Transverse colon (tissue), 4 donors: ENCODE results near the gene L3MBTL4. TPM values are rescaled to one million over a fixed set of nuclear protein-coding genes. Genes with fewer than 3 reads are reported as not detected.
"Not testable (repeated sequence)": the region's sequence is repeated elsewhere in the genome, so short reads cannot be mapped to it uniquely, and the experiment has no call there.

ENCODE experiments used
- DNase-seq: peaks from one replicate; pipeline ENCODE4 v3.0.0-alpha.2; 2019
- H3K27ac ChIP-seq, 4 donors: fragments of 200-600 bp; sonication (generic); 2 replicates each; pipeline ENCODE4 v1.5.1; 2016 to 2018; ENCODE audit warnings: inconsistent platforms in 4 of 4
- H3K27me3 ChIP-seq: fragments of 200-600 bp; sonication (generic); 2 replicates; pipeline ENCODE4 v1.5.1; 2017; ENCODE audit warnings: inconsistent platforms
- H3K36me3 ChIP-seq, 4 donors: fragments of 200-600 bp; sonication (generic); 2 replicates each; pipeline ENCODE4 v1.5.1; 2017 to 2019; ENCODE audit warnings: inconsistent platforms in 4 of 4
- H3K4me1 ChIP-seq, 4 donors: fragments of 200-600 bp; sonication (generic); 2 replicates each; pipeline ENCODE4 v1.5.1; 2017 to 2020; ENCODE audit warnings: inconsistent platforms in 4 of 4
- H3K4me3 ChIP-seq, 4 donors: fragments of 200-600 bp; sonication (generic); 1 replicate in 1 of 4; 2 replicates in 3 of 4; pipeline versions ENCODE4 v1.5.1 to v1.6.1; 2017 to 2019; ENCODE audit warnings: inconsistent platforms in 4 of 4
- H3K9me3 ChIP-seq, 2 donors: fragments of 200-600 bp; sonication (generic); 2 replicates each; pipeline ENCODE4 v1.5.1; 2017 to 2019; ENCODE audit warnings: inconsistent platforms in 2 of 2
- EP300 ChIP-seq: sonication (generic); formaldehyde crosslinking; IDR thresholded peaks from one replicate; pipeline ENCODE4 v1.6.1; 2017; ENCODE audit warnings: antibody characterized with exemption, low read depth
- POLR2A ChIP-seq: fragments of 450-650 bp; IDR thresholded peaks from one replicate; pipeline ENCODE4 v1.6.1; 2016; ENCODE audit warnings: antibody characterized with exemption, mild to moderate bottlenecking, moderate library complexity
- POLR2AphosphoS5 ChIP-seq, 3 donors: sonication (generic); formaldehyde crosslinking; IDR thresholded peaks; one replicate each; pipeline ENCODE4 v1.6.1; 2016; ENCODE audit warnings: antibody characterized with exemption in 3 of 3
- WGBS, 2 donors: methylation state at CpG; one replicate each; pipeline ENCODE4 v1.1.5; 2018; ENCODE audit warnings: low coverage in 1 of 2; 5-methylcytosine and 5-hydroxymethylcytosine counted together
- in situ Hi-C, 4 donors: fragments of 200-750 bp; cut with MboI; loops; one replicate each; pipeline versions ENCODE4 v1.15.0 to v1.15.1; 2017; ENCODE audit warnings: low sequenced_read_pairs in 3 of 4, low pct_ligation_motif_present in 1 of 4, low pct_unique_long_range_greater_than_20kb in 1 of 4
- intact Hi-C: fragments of 100-400 bp; cut with DNase I; formaldehyde crosslinking; loops from one replicate; pipeline ENCODE4 v1.15.1; 2023; ENCODE audit warnings: low total_unique reads
- total RNA-seq, 4 donors: library from RNA; depleted of rRNA; stranded (reverse); fragments of >200 nt; gene quantifications; one replicate each; pipeline ENCODE4 v1.1.0, GENCODE V29; 2016
- TF ChIP-seq, protein P1 (sequence below), 5 experiments: fragments of 200-600 bp in 3 of 5; fragments of 450-650 bp in 2 of 5; sonication (generic) in 3 of 5; IDR thresholded peaks; 1 replicate in 2 of 5; 2 replicates in 3 of 5; pipeline ENCODE4 v1.5.1; 2016 to 2017; ENCODE audit warnings: antibody characterized with exemption in 5 of 5, inconsistent platforms in 3 of 5, mild to moderate bottlenecking in 2 of 5, moderate library complexity in 1 of 5

Gene L3MBTL4
- total RNA-seq, 4 donors from 2014 or later = 0.20 to 4.9 (median 2.9) TPM

GRCh38 chr18:6199777-6200176 is 214.9 kb downstream of the L3MBTL4 start:
- Histone ChIP-seq H3K4me1 (no peaks in the 10 kb centered on the region), H3K27me3 (no peaks in the 10 kb centered on the region), H3K9me3 (no peaks in the 10 kb centered on the region), H3K27ac (no peak overlapping the region), H3K4me3 (no peak overlapping the region), H3K36me3 (no peaks in the 10 kb centered on the region)
- WGBS, 2 donors = 97 to 100% methylated on average over 1 of the region's 1 CpG
- DNase-seq = no peak
- TF ChIP-seq POLR2A = no peak
- TF ChIP-seq EP300 = no peak
- TF ChIP-seq POLR2AphosphoS5 (IDR thresholded peaks at IDR 0.05) = no peak
- TF ChIP-seq, protein P1, sequence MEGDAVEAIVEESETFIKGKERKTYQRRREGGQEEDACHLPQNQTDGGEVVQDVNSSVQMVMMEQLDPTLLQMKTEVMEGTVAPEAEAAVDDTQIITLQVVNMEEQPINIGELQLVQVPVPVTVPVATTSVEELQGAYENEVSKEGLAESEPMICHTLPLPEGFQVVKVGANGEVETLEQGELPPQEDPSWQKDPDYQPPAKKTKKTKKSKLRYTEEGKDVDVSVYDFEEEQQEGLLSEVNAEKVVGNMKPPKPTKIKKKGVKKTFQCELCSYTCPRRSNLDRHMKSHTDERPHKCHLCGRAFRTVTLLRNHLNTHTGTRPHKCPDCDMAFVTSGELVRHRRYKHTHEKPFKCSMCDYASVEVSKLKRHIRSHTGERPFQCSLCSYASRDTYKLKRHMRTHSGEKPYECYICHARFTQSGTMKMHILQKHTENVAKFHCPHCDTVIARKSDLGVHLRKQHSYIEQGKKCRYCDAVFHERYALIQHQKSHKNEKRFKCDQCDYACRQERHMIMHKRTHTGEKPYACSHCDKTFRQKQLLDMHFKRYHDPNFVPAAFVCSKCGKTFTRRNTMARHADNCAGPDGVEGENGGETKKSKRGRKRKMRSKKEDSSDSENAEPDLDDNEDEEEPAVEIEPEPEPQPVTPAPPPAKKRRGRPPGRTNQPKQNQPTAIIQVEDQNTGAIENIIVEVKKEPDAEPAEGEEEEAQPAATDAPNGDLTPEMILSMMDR (IDR thresholded peaks at IDR 0.05) = no peak
- intact Hi-C loops = no loop called here
- in situ Hi-C loops = loop anchor here in 1 of 4 donors (25.0 kb wide), 1 partner anchor 87 kb away; no protein-coding TSS in a partner anchor

DNA sequence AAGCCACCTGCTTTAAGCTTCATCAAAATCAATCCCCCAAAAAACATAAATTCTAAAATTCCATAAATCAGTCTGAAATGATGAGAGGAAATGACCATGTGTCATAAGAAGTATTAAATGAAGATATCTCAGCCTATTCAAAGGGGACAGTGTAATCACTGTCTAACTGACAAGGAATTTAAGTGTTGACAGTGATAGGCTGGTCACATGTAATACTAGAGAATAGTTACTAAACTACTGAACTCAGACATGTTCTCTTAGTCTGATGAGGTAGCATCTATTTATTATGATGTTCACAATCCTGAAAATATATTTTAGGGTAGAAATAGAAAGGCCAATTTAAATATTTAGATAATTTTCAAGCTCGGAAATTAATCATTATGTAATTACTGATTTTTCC is 216.1 kb downstream of the L3MBTL4 start:
- Histone ChIP-seq H3K36me3 (no peaks in the 10 kb centered on the region), H3K27ac (no peak overlapping the region), H3K27me3 (no peaks in the 10 kb centered on the region), H3K9me3 (no peaks in the 10 kb centered on the region), H3K4me1 (no peaks in the 10 kb centered on the region), H3K4me3 (no peak overlapping the region)
- DNase-seq = no peak
- WGBS, 2 donors = 79 to 80% methylated on average over 1 of the region's 1 CpG
- intact Hi-C loops (no loop called here), in situ Hi-C loops (no loop called here)
- TF ChIP-seq POLR2A (no peak), POLR2AphosphoS5 (IDR thresholded peaks at IDR 0.05) (no peak), EP300 (no peak)
- TF ChIP-seq, protein P1 (IDR thresholded peaks at IDR 0.05) = no peak

GRCh38 chr18:6194640-6195039 is 220.1 kb downstream of the L3MBTL4 start:
- DNase-seq = no peak
- Histone ChIP-seq H3K9me3 (peaks cover 5 to 7% of the 10 kb centered on the region in 2 donors), H3K4me3 (no peak overlapping the region), H3K4me1 (no peaks in the 10 kb centered on the region), H3K27ac (no peak overlapping the region), H3K27me3 (no peaks in the 10 kb centered on the region), H3K36me3 (no peaks in the 10 kb centered on the region)
- WGBS, 2 donors = 97% methylated on average over 2 of the region's 2 CpGs; no CpG with 5 or more reads in 1 of the 2 donors
- intact Hi-C loops (no loop called here), in situ Hi-C loops (no loop called here)
- TF ChIP-seq POLR2A (no peak), POLR2AphosphoS5 (IDR thresholded peaks at IDR 0.05) (no peak), EP300 (no peak)
- TF ChIP-seq, protein P1 (IDR thresholded peaks at IDR 0.05) = no peak

- H3K4me3 ChIP-seq, H3K36me3 ChIP-seq, DNase-seq, H3K27me3 ChIP-seq, intact Hi-C loops, in situ Hi-C loops, H3K27ac ChIP-seq, H3K4me1 ChIP-seq: not testable (repeated sequence)
- H3K9me3 ChIP-seq = peaks cover 10 to 11% of the 10 kb centered on the region in 2 donors
- 89 to 91% methylated on average over 3 of the region's 3 CpGs for WGBS, 2 donors
Measured at GRCh38 chr18:6185782-6186181, 228.9 kb downstream of the L3MBTL4 start.

- Histone ChIP-seq H3K27me3 (no peaks in the 10 kb centered on the region), H3K4me1 (no peaks in the 10 kb centered on the region), H3K4me3 (no peak overlapping the region), H3K27ac (no peak overlapping the region), H3K36me3 (no peaks in the 10 kb centered on the region), H3K9me3 (no peaks in the 10 kb centered on the region)
- no peak for DNase-seq
- in situ Hi-C loops = no loop called here
- intact Hi-C loops = no loop called here
- WGBS, 2 donors = 88 to 90% methylated on average over 8 of the region's 8 CpGs
- TF ChIP-seq EP300 (no peak), POLR2AphosphoS5 (IDR thresholded peaks at IDR 0.05) (no peak), POLR2A (no peak)
- TF ChIP-seq, protein P1 (IDR thresholded peaks at IDR 0.05) = no peak
Measured at GRCh38 chr18:6174983-6175745, 239.5 kb downstream of the L3MBTL4 start.
